HG03103 (cell line): ENCODE results near the gene SLC6A17.

ENCODE experiments used
- ATAC-seq: cut with Tn5 transposase; IDR thresholded peaks from one replicate; pipeline ENCODE4 v1.9.1; 2021; ENCODE audit warnings: low read depth; ENCODE audit not compliant: unreplicated experiment

SLC6A17 gene

DNA sequence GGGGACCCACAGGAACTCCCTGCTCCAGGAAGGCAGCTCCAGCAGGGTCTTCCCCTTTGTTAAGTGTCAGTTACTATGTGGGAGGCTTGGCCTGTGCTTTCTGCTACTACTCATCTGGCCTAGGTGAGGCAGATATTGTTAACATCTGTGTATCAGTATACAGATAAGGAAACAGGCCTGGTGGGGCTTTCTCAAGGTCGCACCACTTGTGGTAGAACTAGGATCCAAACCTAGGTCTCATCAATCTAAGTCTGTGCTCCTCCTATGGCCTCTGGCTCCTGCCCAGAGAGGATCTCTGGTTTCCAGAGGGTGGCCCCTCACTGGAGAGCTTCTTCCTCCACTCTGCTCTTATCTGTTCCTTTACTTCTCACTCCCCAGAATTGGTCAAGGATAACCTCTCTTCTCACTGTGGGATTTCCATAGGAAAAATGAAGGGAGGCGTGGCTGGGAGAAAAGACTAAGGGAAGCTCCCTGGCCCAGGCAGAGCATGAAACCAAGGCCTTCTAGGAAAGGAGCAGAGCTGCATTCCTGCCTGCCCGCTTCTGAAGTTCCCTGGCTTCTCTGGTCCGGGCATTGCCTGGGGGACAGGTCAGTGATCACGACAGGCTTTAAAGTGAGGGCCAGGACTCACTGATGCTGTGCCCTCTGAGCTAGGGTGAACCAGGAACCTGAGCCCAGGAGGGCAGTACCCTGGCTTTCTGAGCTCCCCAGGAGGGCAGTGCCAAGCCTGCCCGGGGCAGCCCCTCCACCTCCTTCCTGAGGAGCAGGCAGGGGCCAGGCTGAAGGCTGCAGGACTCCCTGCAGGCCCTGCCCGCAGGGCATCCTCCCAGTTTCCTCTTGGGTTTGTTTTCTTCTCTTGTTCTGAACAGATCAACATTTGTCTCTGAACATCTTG is 65.6 kb downstream of the SLC6A17 start:
- ATAC-seq, result no peak

DNA sequence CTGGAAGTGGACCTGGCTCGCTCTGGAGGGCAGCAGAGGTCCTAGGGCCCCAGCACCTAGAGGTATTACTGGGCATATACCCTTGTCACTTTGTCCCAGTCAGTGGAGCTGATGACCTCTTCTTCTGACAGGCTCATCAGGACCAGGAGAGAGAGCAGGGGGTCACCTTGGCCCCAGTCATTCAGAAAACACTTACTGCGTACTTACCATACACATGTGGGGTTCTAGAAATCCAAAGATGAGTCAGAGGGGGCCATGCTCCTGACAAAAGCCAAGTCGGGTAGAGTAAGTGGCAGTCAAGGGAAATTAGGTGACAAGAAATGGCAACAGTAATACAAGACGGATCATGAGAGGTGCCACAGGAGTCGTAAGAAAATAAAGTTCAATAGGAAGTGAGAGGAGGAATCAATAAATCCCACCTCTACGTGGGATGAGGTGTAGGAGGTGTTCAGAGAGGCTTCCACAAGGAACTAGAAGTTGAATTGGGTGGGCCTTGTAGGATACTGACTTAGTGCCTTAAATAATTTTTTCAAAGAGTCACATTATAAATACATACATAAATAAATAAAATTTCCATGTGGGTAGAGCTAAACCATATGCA is 66.7 kb downstream of the SLC6A17 start:
- ATAC-seq, result no peak

DNA sequence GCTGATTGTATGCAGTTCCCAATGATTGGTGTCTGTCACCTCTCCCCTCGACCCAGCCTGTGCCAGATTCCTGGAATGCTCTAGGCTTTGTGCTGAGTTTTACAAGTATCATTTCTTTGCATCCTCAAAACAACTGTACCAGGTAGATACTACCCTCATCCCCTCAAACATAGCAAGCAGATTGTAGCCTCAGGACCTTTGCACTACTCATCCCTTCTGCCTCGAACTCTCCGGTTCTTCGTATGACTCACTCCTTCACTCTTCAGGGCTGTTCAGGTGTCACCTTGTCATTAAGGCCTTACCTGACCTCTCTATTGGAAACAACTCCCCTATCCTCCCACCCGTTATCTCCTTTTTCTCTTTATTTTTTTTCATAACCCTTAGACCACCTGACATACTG is 67.8 kb downstream of the SLC6A17 start:
- ATAC-seq, result no peak

GRCh38 chr1:110218739-110219138 is 68.4 kb downstream of the SLC6A17 start:
- no peak for ATAC-seq

DNA sequence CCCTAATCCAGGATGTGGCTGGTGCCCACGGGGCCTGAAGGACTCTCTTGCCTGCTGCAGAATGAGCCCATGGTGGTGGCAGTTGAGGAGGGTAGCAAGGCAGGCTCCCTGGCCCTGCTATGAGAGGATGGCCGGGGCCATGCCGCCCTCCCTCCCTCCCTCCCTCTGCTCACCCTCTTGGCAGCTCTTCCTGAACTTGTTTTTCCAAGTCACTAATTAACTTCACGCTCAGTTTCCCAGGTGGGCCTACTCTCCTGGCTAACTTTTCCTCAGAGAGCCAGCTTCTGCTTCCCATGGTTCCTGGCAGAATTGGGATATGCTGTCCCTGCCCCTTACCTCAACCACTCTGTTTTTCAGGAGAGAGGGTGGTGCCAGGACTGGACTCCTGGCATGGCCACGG is 70.0 kb downstream of the SLC6A17 start:
- ATAC-seq, result no peak

GRCh38 chr1:110221119-110221518 is 70.8 kb downstream of the SLC6A17 start:
- ATAC-seq, result no peak

- no peak for ATAC-seq
Measured at GRCh38 chr1:110223127-110223526, 72.8 kb downstream of the SLC6A17 start.

GRCh38 chr1:110223581-110223980 is 73.3 kb downstream of the SLC6A17 start:
- ATAC-seq, result no peak

DNA sequence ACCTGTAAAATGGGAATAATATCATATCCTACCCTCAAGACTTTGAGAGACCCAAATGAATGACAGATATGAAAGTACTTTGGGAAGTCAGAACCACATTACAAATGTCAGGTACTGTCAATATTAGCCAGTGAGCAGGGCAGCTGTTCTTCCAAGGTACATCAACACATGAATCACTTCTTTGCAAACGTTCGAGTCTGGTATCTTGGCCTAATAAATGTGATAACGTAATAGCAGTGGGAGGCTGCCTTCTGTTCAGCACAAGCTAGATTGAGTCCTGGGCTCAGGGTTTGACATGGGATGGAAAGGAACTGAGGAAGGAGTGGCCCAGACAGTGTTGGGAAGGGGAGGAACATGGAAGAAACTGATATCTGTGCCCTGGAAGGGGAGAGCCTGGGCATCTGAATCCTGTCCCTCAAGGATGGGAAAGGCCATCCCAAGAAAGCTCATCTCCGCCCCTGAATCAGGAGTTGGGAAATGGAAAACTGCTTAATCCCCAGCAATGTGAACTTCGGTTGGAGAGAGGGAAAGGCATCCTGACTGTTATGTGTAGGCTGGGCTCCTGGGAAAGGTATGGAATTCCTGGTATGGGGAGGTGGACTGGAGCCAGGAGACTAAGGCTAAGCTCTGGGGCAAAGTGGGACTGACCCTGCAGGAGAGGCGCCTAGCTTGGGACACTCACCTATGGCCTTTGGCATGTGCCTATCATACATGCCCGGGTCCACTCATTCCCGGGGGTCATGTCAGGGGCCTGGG is 74.1 kb downstream of the SLC6A17 start:
- no peak for ATAC-seq

- no peak for ATAC-seq
Measured at GRCh38 chr1:110225212-110225611, 74.9 kb downstream of the SLC6A17 start.

DNA sequence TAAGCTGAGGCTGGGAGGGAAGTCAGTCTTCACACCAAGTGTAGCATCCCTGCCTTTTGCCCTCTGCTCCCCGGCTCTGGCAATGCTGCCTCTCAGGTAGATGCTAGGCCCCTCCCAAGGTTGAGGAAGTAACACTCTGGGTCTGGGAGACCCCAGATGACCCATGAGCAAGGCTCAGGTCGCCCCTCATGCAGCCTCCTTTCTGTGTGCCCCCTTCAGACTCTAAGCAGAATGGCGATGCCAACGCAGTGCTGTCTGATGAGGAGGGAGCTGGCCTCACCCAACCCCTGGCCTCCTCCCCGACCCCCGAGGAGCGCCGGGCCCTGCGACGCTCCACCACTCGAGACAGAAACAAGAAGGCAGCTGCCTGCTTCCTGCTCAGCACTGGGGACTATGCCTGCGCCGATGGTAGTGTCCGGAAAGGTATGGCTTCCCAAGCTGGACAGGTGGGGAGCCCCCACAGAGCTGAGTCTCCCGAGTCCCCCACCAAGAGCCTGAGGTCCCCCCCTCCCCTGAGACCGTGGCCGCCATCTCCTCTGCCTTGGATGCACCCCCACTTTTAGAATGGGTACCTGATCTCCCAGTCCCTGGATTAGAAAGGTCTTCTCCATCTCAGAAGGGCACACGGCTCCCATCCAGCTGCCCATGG is 75.6 kb downstream of the SLC6A17 start:
- ATAC-seq, result no peak

GRCh38 chr1:110227774-110228173 is 77.5 kb downstream of the SLC6A17 start:
- no peak for ATAC-seq

DNA sequence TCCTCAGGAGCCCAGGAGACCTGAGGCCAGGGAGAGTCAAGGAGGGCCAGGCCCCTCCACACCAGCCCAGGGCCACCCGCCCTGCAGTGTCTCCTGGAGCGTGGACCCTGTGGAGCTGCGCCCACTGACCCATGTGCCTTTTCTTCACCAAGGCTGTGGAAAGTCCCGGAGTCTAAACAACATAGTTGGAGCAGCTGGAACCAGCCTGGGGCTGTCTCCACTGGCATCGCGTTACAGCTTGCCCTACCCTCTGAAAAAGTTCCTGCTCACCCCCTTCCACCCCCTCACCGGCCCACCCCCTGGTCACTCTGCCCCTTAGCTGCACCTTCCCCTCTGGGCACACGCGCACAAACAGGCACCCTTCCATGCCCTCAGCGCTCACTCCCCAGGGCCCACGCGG is 78.1 kb downstream of the SLC6A17 start:
- no peak for ATAC-seq

DNA sequence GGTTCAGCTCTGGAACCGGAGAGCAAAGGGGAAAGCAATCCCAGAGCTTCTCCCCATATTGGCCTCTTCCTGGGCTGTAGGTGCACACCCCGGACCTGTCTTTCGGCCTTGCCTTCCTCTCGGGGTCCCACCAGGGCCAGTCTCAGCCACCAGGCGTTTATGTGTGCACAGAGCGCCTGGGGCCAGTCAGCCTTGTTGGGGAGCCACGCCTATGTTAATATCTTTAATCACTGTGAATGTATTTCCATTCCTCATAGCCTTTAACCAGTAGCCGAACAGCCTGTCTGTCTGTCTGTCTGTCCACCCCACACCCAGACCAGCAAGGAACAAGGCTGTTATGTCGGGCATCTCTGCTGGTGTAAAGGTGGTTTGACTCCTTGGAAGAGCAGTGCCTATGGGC is 78.6 kb downstream of the SLC6A17 start:
- ATAC-seq, result no peak

DNA sequence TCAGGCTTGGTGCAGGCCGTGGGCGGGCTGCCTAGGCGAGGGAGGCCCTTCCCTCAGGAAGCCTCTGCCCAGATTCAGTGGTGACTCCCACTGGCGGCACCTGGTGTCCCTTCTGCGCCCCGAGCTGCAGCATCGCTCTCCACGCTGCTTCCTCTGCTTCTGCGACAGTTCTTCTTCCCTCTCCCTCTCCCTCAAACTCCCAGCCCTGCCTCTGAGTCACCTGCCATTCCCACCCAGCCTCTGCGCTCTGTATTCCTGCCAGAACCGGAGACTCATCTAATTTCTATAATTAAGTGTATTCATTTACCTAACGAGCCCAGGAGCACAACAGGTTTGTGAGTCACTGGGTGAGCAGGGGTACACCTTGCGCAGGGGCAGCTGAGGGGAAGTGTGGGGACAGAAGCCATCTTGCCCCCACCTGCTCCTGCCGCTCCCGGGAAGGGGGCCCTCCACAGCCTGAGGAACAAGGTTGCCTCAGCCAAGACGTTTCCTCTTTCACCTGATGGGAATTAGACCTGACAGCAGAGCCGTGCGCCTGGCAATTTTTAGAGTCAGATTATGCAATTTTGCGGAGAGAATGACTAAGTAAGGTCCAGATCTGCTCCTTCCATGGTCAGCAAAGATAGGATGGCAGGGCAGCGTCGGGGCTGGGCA is 79.2 kb downstream of the SLC6A17 start:
- no peak for ATAC-seq

- no peak for ATAC-seq
Measured at GRCh38 chr1:110230381-110231199, 80.3 kb downstream of the SLC6A17 start.

- no peak for ATAC-seq
Measured at GRCh38 chr1:110233861-110234260, 83.6 kb downstream of the SLC6A17 start.

DNA sequence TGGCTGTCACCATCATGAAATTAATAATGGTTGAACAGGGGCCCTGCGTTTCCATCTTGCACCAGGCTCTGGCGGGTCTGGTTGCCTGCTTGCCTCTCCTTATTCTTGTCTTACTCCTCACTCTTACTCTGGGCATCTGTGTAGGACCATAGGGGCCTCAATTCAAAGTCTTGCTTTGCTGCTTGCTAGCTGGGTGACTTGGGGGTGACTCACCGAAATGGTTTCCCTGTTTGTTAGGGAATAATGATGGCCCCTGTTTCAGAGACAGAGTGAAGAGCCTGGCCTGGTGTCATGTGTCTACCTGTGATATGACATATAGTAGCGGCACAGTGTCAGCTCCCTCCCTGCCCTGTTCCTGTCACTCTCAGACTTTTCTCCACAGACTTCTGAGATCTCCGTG is 84.4 kb downstream of the SLC6A17 start:
- ATAC-seq, result no peak

DNA sequence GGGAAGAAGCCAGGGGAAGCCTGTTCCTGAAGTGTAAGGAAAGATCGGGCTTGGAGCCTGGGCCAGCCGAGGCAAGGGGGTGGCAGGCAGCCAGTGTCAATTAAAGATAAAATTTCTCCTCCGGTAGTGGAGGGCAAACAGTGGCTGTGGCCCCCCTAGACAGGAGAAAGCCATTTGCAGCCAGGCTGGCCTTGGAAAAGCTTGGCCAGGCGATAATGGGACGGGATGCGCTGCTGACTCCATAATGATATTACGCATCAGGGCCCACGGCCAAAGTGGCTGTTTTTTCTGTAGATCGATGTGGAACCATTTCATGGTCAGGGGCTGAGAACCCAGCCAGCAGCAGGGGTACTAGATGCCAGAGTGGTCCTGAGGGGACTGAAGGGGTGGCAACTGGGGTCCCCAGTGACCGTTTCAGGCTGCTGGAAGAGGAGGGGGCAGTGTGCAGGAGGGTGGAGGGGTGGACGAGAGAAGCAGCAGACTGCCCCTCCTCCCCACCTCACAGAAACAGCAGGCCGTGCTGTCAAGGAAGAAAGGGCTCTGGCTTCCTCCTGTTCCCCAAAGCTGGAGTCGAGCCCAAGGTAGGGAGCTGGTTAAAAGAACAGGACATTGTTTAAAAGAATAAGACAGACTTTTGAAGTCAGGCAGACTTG is 85.0 kb downstream of the SLC6A17 start:
- ATAC-seq, result no peak
